ENCODE results near the gene ZNF691. TPM values are rescaled to one million over a fixed set of nuclear protein-coding genes. Genes with fewer than 3 reads are reported as not detected.
A peak's percentile ranks its signal among the peaks of the same experiment; 100 is the strongest.

The ZNF691 gene
- total RNA-seq, 5 donors from 2014 or later (not counting 1 experiment from before 2014, with no cell fraction given): 4.7 to 14.9 (median 13.0) TPM

- no CpG with 5 or more reads among the region's 1 CpG for WGBS (ENCODE audit: insufficient coverage)
- ATAC-seq (replicated peaks in 1 of 4): no peak
- Histone ChIP-seq H3K9me3 (no peaks in the 10 kb centered on the region), H3K4me1 (ENCODE audit: control insufficient read depth in 1 of 2, extremely low read depth in 1 of 2, insufficient read depth in 2 of 2, low read length in 2 of 2) (no peaks in the 10 kb centered on the region), H3K36me3 (ENCODE audit: control insufficient read depth in 2 of 2, extremely low read depth in 1 of 2, insufficient read depth in 1 of 2, low read length in 1 of 2) (no peaks in the 10 kb centered on the region), H3K27me3 (replicated peaks in 1 of 2; ENCODE audit: control insufficient read depth in 2 of 2, extremely low read depth in 1 of 2, insufficient read depth in 2 of 2, low read length in 1 of 2) (peaks cover 0 to 4% of the 10 kb centered on the region in 2 experiments), H3K27ac (ENCODE audit: low read length) (no peak overlapping the region), H3K4me3 (ENCODE audit: control insufficient read depth in 1 of 2, extremely low read depth in 1 of 2, low read length in 1 of 2) (no peak overlapping the region)
- POLR2A ChIA-PET: no interaction called here
- CTCF ChIA-PET: interaction anchor here in 1 of 2 donors (0.6 kb wide), 2 partner anchors 24 to 438 kb away, joined by 3 to 6 read pairs; no protein-coding TSS in a partner anchor
- no peaks in the 10 kb centered on the region for H3K36me3 Mint-ChIP-seq
- H3K4me3 Mint-ChIP-seq: no peak overlapping the region
- no peak for DNase-seq
- peaks cover 0 to 4% of the 10 kb centered on the region in 2 donors for H3K27me3 Mint-ChIP-seq
- peaks cover 3 to 6% (median 3%) of the 10 kb centered on the region in 3 donors for H3K4me1 Mint-ChIP-seq
- peak overlapping the region in 1 of 2 donors; percentile 12 for H3K27ac Mint-ChIP-seq
- peaks cover 0 to 7% (median 5%) of the 10 kb centered on the region in 3 donors for H3K9me3 Mint-ChIP-seq
Observed at GRCh38 chr1:42873670-42874069, 27.3 kb downstream of the ZNF691 start.

DNA sequence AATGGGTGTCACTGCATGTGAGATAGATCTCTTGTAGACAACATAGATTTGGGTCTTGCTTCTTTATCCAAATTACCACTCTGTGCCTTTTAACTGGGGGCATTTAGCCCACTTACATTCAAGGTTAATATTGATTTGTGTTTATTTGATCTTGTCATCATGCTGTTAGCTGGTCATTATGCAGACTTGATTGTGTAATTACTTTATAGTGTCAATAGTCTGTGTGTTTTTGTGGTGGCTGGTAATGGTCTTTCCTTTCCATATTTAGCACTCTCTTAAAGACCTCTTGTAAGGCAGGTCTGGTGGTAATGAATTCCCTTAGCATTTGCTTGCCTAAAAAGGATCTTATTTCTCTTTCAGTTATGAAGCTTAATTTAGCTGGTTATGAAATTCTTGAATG, 29.6 kb downstream of the ZNF691 start:
- Histone ChIP-seq H3K27ac (ENCODE audit: low read length) (no peak overlapping the region), H3K4me1 (ENCODE audit: control insufficient read depth in 1 of 2, extremely low read depth in 1 of 2, insufficient read depth in 2 of 2, low read length in 2 of 2) (no peaks in the 10 kb centered on the region), H3K4me3 (ENCODE audit: control insufficient read depth in 1 of 2, extremely low read depth in 1 of 2, low read length in 1 of 2) (no peak overlapping the region), H3K36me3 (ENCODE audit: control insufficient read depth in 2 of 2, extremely low read depth in 1 of 2, insufficient read depth in 1 of 2, low read length in 1 of 2) (peaks cover 0 to 3% of the 10 kb centered on the region in 2 donors), H3K27me3 (replicated peaks in 1 of 2; ENCODE audit: control insufficient read depth in 2 of 2, extremely low read depth in 1 of 2, insufficient read depth in 2 of 2, low read length in 1 of 2) (peaks cover 0 to 17% of the 10 kb centered on the region in 2 experiments), H3K9me3 (no peaks in the 10 kb centered on the region)
- Mint-ChIP-seq H3K9me3 (peaks cover 0 to 7% (median 5%) of the 10 kb centered on the region in 3 donors), H3K27me3 (peaks cover 3 to 4% of the 10 kb centered on the region in 2 donors), H3K27ac (no peak overlapping the region), H3K4me3 (no peak overlapping the region), H3K4me1 (peaks cover 3 to 5% (median 3%) of the 10 kb centered on the region in 3 donors), H3K36me3 (no peaks in the 10 kb centered on the region)
- ATAC-seq (replicated peaks in 1 of 4) (no peak), DNase-seq (no peak)
- POLR2A ChIA-PET: no interaction called here
- CTCF ChIA-PET: no interaction called here

GRCh38 chr1:42877380-42877779, 31.0 kb downstream of the ZNF691 start:
- Mint-ChIP-seq H3K27ac (no peak overlapping the region), H3K27me3 (peaks cover 4 to 5% of the 10 kb centered on the region in 2 donors), H3K4me3 (no peak overlapping the region), H3K4me1 (no peaks in the 10 kb centered on the region), H3K9me3 (peaks cover 0 to 7% (median 5%) of the 10 kb centered on the region in 3 donors), H3K36me3 (no peaks in the 10 kb centered on the region)
- no peak for DNase-seq
- H3K9me3 ChIP-seq: no peaks in the 10 kb centered on the region
- CTCF ChIA-PET: interaction anchor here in 1 of 2 donors (0.6 kb wide), 1 partner anchor 182 kb away, joined by 3 read pairs; no protein-coding TSS in a partner anchor
- POLR2A ChIA-PET: interaction anchor here in 1 of 2 donors (0.5 kb wide), 1 partner anchor 8 kb away, joined by 3 read pairs; no protein-coding TSS in a partner anchor
- no peak overlapping the region for H3K4me3 ChIP-seq (ENCODE audit: control insufficient read depth in 1 of 2, extremely low read depth in 1 of 2, low read length in 1 of 2)
- peaks cover 0 to 19% of the 10 kb centered on the region in 2 experiments for H3K27me3 ChIP-seq (replicated peaks in 1 of 2; ENCODE audit: control insufficient read depth in 2 of 2, extremely low read depth in 1 of 2, insufficient read depth in 2 of 2, low read length in 1 of 2)
- H3K36me3 ChIP-seq (ENCODE audit: control insufficient read depth in 2 of 2, extremely low read depth in 1 of 2, insufficient read depth in 1 of 2, low read length in 1 of 2): peaks cover 0 to 3% of the 10 kb centered on the region in 2 donors
- WGBS (ENCODE audit: insufficient coverage): 40% methylated on average over 2 of the region's 2 CpGs
- no peak overlapping the region for H3K27ac ChIP-seq (ENCODE audit: low read length)
- no peaks in the 10 kb centered on the region for H3K4me1 ChIP-seq (ENCODE audit: control insufficient read depth in 1 of 2, extremely low read depth in 1 of 2, insufficient read depth in 2 of 2, low read length in 2 of 2)
- no peak for ATAC-seq (replicated peaks in 1 of 4)

GRCh38 chr1:42880384-42880783, 34.0 kb downstream of the ZNF691 start:
- Mint-ChIP-seq H3K36me3 (no peaks in the 10 kb centered on the region), H3K4me3 (no peak overlapping the region), H3K27me3 (peaks cover 8 to 9% of the 10 kb centered on the region in 2 donors), H3K4me1 (no peaks in the 10 kb centered on the region), H3K9me3 (no peaks in the 10 kb centered on the region), H3K27ac (no peak overlapping the region)
- H3K27ac ChIP-seq (ENCODE audit: low read length): no peak overlapping the region
- 56% methylated on average over 4 of the region's 4 CpGs for WGBS (ENCODE audit: insufficient coverage)
- peaks cover 0 to 19% of the 10 kb centered on the region in 2 experiments for H3K27me3 ChIP-seq (replicated peaks in 1 of 2; ENCODE audit: control insufficient read depth in 2 of 2, extremely low read depth in 1 of 2, insufficient read depth in 2 of 2, low read length in 1 of 2)
- no peaks in the 10 kb centered on the region for H3K9me3 ChIP-seq
- ATAC-seq (replicated peaks in 1 of 4): no peak
- ChIA-PET POLR2A (no interaction called here), CTCF (no interaction called here)
- no peak for DNase-seq
- H3K36me3 ChIP-seq (ENCODE audit: control insufficient read depth in 2 of 2, extremely low read depth in 1 of 2, insufficient read depth in 1 of 2, low read length in 1 of 2): peaks cover 0 to 3% of the 10 kb centered on the region in 2 donors
- no peak overlapping the region for H3K4me3 ChIP-seq (ENCODE audit: control insufficient read depth in 1 of 2, extremely low read depth in 1 of 2, low read length in 1 of 2)
- H3K4me1 ChIP-seq (ENCODE audit: control insufficient read depth in 1 of 2, extremely low read depth in 1 of 2, insufficient read depth in 2 of 2, low read length in 2 of 2): no peaks in the 10 kb centered on the region

GRCh38 chr1:42886046-42886739, 39.8 kb downstream of the ZNF691 start:
- no peaks in the 10 kb centered on the region for H3K9me3 Mint-ChIP-seq
- POLR2A ChIA-PET: interaction anchor here in 1 of 2 donors (0.7 kb wide), 1 partner anchor 9 kb away, joined by 3 read pairs; no protein-coding TSS in a partner anchor
- peaks cover 0 to 16% of the 10 kb centered on the region in 2 experiments for H3K27me3 ChIP-seq (replicated peaks in 1 of 2; ENCODE audit: control insufficient read depth in 2 of 2, extremely low read depth in 1 of 2, insufficient read depth in 2 of 2, low read length in 1 of 2)
- no peak for ATAC-seq (replicated peaks in 1 of 4)
- no peak overlapping the region for H3K4me3 Mint-ChIP-seq
- no peaks in the 10 kb centered on the region for H3K36me3 ChIP-seq (ENCODE audit: control insufficient read depth in 2 of 2, extremely low read depth in 1 of 2, insufficient read depth in 1 of 2, low read length in 1 of 2)
- no peak overlapping the region for H3K4me3 ChIP-seq (ENCODE audit: control insufficient read depth in 1 of 2, extremely low read depth in 1 of 2, low read length in 1 of 2)
- no peak for DNase-seq
- H3K4me1 Mint-ChIP-seq: no peaks in the 10 kb centered on the region
- H3K9me3 ChIP-seq: no peaks in the 10 kb centered on the region
- no peak overlapping the region for H3K27ac ChIP-seq (ENCODE audit: low read length)
- H3K27ac Mint-ChIP-seq: no peak overlapping the region
- CTCF ChIA-PET: no interaction called here
- no peaks in the 10 kb centered on the region for H3K36me3 Mint-ChIP-seq
- H3K27me3 Mint-ChIP-seq: peaks cover 3 to 15% of the 10 kb centered on the region in 2 donors
- WGBS (ENCODE audit: insufficient coverage): 75% methylated on average over 9 of the region's 16 CpGs
- H3K4me1 ChIP-seq (ENCODE audit: control insufficient read depth in 1 of 2, extremely low read depth in 1 of 2, insufficient read depth in 2 of 2, low read length in 2 of 2): no peaks in the 10 kb centered on the region

DNA sequence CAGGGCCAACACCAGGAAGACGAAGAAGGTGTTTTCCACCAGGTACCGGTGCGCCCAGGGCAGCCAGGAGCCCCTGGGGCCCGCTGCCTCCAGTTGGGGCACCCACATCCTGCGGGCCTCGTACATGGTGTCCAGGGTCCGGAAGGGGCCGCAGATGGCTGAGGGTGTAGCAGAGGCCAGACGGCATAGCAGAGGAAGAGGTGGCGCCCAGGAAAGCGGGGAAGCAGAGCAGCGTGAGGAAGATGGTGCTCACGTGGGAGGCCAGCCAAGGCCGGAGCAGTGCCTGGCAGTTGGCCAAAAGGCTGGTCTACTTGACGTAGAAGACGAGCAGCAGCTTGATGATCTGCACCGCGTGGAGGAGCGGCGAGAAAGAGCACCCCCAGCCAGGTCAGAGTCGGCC, 40.4 kb downstream of the ZNF691 start:
- H3K4me3 ChIP-seq (ENCODE audit: control insufficient read depth in 1 of 2, extremely low read depth in 1 of 2, low read length in 1 of 2): no peak overlapping the region
- DNase-seq (no peak), ATAC-seq (replicated peaks in 1 of 4) (no peak)
- 82% methylated on average over 21 of the region's 21 CpGs for WGBS (ENCODE audit: insufficient coverage)
- H3K4me3 Mint-ChIP-seq: no peak overlapping the region
- ChIA-PET CTCF (no interaction called here), POLR2A (no interaction called here)
- H3K4me1 ChIP-seq (ENCODE audit: control insufficient read depth in 1 of 2, extremely low read depth in 1 of 2, insufficient read depth in 2 of 2, low read length in 2 of 2): no peaks in the 10 kb centered on the region
- H3K4me1 Mint-ChIP-seq: no peaks in the 10 kb centered on the region
- no peaks in the 10 kb centered on the region for H3K9me3 Mint-ChIP-seq
- H3K27me3 ChIP-seq (replicated peaks in 1 of 2; ENCODE audit: control insufficient read depth in 2 of 2, extremely low read depth in 1 of 2, insufficient read depth in 2 of 2, low read length in 1 of 2): peaks cover 0 to 16% of the 10 kb centered on the region in 2 experiments
- H3K36me3 Mint-ChIP-seq: no peaks in the 10 kb centered on the region
- H3K36me3 ChIP-seq (ENCODE audit: control insufficient read depth in 2 of 2, extremely low read depth in 1 of 2, insufficient read depth in 1 of 2, low read length in 1 of 2): no peaks in the 10 kb centered on the region
- no peak overlapping the region for H3K27ac Mint-ChIP-seq
- H3K27ac ChIP-seq (ENCODE audit: low read length): no peak overlapping the region
- H3K27me3 Mint-ChIP-seq: peaks cover 3 to 13% of the 10 kb centered on the region in 2 donors
- no peaks in the 10 kb centered on the region for H3K9me3 ChIP-seq
